GM19324 (cell line): ENCODE results near the gene FAM13A.
"Not testable (repeated sequence)": the region's sequence is repeated elsewhere in the genome, so short reads cannot be mapped to it uniquely, and the experiment has no call there.

Experiments used
- ATAC-seq: cut with Tn5 transposase; IDR thresholded peaks from one replicate; pipeline ENCODE4 v1.9.1; 2021; ENCODE audit warnings: mild to moderate bottlenecking, moderate library complexity; ENCODE audit not compliant: unreplicated experiment, low FRiP score

Gene FAM13A

DNA sequence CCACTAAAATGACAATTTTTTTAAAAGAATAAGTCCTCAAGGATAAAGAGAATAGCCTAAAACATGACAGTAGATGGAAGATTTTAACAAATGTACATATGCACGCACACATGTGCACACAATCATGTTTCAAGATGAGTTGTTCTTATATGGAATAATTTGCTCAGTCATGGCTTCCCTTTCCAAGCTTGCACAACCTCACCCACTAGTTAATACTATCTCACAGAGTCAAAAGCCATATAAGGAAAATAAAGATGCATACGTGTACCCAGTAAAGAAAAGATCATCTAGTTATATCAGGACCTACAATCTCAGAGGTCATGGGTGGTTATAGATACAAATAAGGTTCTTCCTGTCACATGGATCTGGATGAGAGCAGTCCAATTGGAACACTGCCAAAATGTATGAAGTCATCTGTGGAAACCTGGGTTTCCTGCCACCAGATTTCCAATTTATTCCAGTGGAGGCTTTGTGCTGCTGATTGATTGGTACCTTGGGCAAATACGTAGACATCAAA lies 56.1 kb downstream of the FAM13A start:
- ATAC-seq, result no peak

GRCh38 chr4:89000382-89000781 lies 56.6 kb downstream of the FAM13A start:
- ATAC-seq, result no peak

DNA sequence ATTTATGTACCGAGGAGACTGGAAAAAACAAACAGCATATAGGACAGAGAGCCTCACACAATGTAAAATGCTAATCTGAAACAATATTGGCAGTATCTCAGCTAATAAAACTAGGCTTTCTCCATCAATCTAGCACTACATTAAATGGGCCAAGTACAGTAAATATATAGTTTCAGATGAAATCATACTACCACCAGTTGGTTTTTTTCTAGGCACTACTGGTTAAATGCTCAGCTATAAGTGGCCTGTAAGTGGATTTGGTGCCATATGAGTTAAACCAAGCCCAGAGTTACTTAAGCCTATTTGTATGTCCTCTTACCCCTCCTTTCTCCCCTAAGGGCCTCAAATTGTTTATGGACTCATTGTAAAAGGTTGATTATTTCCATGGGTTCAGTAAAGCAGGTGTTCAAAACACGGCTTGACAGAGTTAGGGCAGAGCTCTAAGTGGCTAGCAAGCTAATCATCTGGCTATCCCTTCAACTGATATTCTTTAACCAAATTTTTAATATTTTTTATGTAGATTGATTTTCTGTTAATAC lies 57.5 kb downstream of the FAM13A start:
- ATAC-seq, result no peak

- ATAC-seq, result no peak
These were observed 58.1 kb downstream of the FAM13A start for GRCh38 chr4:88998891-88999290.

DNA sequence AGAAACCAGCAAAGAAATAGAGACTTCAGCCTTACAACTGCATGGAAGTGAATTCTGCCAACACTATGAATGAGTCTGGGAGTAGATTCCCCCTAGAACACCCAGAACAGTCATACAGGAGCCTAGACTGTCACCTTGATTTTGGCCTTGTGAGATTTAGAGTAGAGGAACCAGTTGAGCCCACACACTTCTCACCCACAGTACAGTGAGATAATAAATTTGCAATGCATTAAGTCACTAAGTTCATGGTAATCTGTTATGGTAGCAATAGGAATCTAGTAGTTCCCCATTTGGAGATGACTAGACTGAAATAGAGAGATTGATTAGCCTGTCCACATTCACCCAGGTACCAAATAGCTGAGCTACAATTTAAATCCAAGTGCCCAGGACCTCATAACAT lies 59.0 kb downstream of the FAM13A start:
- no peak for ATAC-seq

DNA sequence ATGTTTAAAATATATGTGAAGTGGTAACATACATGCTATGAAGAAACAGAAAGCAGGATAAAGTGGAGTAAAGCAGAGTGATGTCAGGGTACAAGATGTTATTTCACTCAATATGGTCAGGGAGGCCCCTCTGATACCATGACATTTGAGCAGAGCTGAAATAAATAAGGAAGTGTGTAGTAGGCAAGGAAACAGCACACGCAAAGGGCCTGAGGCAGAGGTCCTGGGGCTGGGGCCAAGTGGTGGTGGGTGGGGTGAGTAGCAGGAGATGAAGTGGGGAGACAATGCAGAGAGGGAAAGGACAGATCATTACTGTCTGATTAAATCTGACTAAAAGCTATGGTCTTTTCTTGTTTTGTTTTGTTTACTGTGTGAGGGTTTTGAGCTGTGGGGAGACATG lies 61.1 kb downstream of the FAM13A start:
- ATAC-seq, result no peak

DNA sequence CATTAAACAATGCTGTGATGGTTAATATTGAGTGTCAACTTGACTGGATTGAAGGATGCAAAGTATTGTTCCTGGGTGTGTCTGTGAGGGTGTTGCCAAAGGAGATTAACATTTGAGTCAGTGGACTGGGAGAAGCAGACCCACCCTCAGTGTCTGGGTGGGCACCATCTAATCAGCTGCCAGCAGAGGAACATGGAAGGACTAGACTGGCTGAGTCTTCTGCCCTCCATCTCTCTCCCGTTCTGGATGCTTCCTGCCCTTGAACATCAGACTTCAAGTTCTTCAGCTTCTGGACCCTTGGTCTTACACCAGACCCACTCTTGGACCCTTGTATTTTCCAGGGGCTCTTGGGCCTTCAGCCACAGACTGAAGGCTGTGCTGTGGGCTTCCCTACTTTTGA lies 61.7 kb downstream of the FAM13A start:
- not testable (repeated sequence) for ATAC-seq

- no peak for ATAC-seq
These were observed 63.7 kb downstream of the FAM13A start for GRCh38 chr4:88993246-88993645.

GRCh38 chr4:88991746-88992145 lies 65.2 kb downstream of the FAM13A start:
- no peak for ATAC-seq

DNA sequence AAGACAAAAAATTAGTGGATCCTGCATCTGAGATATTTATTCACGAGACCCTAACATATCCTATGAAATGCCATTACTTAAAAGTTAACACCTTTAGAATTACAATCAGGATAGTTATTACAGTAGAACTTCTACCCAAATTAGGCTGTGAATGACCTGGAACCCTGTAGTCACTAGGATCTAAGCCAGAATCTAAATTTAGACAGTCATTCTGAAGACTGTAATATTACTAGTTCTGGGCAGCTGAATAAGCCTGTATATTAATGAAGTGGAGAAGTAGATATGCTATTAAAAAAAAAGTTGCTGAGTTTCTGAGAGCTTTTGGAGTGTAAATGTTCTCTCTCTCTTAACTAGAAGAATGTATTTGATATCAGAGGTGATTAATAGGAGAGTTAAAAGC lies 67.0 kb downstream of the FAM13A start:
- no peak for ATAC-seq

DNA sequence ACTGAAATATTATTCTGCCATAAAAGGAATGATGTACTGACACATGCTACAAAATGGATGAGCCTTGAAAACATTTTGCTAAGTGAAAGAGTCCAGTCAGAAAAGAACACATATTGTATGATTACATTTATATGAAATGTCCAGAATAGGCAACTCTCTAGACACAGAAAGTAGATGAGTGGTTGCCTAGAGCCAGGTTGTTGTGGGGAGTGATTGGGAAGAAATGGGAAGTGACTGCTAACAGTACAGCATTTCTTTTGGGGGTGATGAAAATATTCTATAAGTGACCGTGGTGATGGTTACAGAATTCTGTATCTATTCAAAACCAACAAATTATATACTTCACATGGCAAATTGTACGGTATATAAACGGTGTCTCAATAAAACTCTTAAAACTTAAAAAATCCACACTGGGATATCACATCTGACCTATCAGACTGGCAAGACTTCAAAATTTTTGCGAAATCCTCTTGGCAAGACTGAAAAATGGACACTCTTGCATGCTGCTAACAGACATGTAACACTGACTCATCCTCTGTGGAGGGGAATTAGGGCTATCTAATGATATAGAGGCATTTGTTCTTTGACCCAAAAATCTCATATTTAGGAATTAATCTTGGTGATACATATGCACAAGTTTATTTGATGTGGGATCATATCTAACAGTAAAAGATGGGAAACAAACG lies 71.8 kb downstream of the FAM13A start:
- ATAC-seq, result no peak

- no peak for ATAC-seq
These were observed 74.2 kb downstream of the FAM13A start for GRCh38 chr4:88982757-88983156.

DNA sequence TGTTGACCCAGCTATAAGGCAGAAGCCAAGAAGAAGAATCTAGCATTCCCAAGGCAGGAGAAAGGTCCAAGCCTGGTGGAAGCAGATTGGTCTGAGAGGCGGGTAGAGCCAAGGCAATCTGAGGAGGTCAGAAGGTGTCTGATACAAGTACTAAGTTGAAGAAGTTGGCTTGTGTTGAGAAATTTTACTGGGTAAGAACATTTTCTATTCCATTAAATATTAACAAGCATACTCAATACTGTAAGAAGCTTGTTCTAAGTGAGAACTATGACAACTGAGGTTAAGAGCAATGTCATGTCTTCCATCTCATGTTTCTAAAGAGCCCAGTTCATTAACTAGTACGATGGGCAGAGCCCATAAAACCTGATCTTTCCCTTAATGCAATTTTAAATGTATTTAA lies 75.0 kb downstream of the FAM13A start:
- peak; percentile 63 for ATAC-seq

DNA sequence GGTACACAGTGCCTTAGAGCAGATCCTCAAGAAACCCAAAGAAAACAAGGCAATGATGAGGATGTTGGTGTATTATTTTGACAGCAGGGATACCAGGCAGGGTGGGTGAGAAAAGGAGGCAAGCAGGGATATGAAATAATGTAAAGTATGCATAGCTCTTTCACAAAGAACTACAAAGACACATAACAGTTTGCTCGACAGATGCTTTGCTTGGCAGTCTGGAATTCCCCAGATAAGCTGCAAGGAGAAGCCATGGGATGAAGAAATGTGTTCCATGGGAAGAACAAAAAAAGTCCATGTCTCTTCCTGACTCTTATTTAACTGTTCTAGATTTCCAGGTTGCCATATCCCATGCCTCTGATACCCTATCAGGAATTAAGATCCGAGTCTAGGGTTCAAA lies 75.4 kb downstream of the FAM13A start:
- no peak for ATAC-seq

- no peak for ATAC-seq
These were observed 77.7 kb downstream of the FAM13A start for GRCh38 chr4:88979276-88979675.

DNA sequence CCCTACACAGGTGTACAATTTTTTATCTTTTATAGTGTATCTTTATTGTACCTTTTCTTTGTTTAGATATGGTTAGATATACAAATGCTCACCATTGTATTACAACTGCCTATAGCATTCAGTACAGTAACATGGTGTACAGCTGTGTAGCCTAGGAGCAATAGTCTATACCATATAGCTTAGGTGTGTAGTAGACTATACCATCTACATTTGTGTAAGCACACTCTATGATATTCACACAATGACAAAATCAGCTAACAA lies 80.3 kb downstream of the FAM13A start:
- no peak for ATAC-seq

DNA sequence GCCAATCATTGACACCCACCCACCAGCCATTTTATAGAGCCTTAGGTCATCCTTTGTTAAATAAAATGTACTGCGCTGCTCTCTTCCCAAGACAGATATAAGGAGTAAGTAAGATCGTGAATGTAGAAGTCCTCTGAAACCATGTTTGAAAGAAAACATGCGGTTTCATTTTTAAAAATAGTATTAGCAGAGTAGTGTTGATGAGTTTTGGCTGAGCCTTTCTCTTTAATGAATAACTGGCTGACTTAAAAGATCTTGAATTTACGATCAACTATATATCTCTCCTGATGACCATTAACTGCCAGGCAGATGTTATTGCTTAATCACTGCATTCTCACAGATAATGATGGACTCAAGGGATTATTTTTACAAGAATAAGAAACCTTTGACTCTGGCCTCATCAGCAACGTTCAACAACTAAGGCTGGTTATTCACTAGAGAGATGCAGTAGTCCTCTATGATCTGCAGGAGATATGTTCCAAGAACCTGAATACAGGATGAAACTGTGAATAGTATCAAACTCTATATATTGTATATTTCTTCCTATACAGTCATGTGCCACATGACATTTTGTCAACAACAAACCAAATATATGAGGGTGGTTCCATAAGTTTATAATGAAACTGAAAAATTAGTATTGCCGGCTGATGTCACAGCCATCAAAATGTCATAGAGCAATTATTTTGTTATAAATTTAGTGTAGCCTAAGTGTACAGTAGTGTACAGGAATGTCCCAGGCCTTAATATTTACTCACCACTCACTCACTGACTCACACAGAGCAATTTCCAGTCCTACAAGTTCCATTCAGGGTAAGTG lies 80.8 kb downstream of the FAM13A start:
- ATAC-seq, result no peak

DNA sequence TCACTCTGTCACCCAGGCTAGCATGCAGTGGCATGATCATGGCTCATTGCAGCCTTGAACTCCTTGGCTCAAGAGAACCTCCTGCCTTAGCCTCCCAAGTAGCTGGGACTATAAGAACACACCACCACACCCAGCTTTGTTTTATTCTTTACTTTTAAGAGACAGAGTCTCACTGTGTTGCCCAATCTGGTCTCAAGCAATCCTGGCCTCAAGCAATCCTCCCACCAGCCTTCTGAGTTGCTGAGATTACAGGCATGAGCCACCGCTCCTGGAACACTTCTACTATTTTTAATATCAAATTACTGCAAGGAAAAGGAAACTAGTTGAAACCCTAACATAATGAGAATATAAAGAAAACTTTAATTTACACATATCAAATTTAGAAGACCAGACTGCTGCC lies 85.4 kb downstream of the FAM13A start:
- no peak for ATAC-seq

DNA sequence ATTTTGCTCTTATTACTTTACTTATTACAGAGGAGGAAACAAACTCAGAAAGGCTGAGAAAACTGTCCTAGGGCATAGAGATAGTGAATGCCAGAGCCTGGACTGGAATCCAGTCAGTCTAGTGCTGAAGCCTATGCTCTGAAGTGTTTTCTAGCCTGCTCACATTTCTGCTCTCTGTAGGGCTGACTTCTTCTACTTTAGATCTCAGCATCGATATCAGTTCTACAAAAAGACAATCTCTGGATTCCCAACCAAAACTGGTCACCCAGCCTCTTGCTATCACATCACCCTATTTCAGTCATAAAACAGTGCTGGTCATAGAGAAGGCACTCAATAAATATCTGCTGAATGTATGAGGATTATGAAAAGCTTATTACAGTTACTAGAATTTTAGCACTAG lies 87.2 kb downstream of the FAM13A start:
- ATAC-seq, result no peak

- no peak for ATAC-seq
These were observed 87.7 kb downstream of the FAM13A start for GRCh38 chr4:88969271-88969670.

GRCh38 chr4:88967883-88968331 lies 89.1 kb downstream of the FAM13A start:
- no peak for ATAC-seq

GRCh38 chr4:88965053-88965452 lies 91.9 kb downstream of the FAM13A start:
- no peak for ATAC-seq
